GM19351 (cell line): ENCODE results near the gene MPHOSPH8.
"Not testable (repeated sequence)": the region's sequence is repeated elsewhere in the genome, so short reads cannot be mapped to it uniquely, and the experiment has no call there.

Source experiments
- ATAC-seq: cut with Tn5 transposase; IDR thresholded peaks from one replicate; pipeline ENCODE4 v1.9.1; 2021; ENCODE audit warnings: mild to moderate bottlenecking, moderate library complexity; ENCODE audit not compliant: unreplicated experiment

The MPHOSPH8 gene

DNA sequence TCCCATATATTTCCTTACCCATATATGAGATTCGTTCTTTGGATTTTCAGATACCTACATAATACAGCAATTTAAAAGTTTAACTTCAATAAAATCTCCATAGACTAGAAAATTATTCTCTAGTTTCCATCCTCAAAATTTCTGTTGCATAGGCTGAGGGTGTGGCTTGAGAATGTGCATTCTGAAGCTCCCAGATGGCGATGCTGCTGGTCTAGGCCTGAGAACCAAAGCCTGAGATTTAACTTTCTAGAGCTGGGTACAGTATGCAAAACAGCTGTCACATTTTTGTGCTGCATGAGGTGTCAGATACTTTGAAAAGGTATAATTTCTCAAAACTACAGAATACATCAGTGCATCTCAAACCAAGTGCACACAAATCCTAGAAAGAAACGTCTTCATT, 42.7 kb downstream of the MPHOSPH8 start:
- ATAC-seq = no peak

GRCh38 chr13:19680751-19681150, 47.3 kb downstream of the MPHOSPH8 start:
- ATAC-seq = no peak

GRCh38 chr13:19681517-19681916, 48.1 kb downstream of the MPHOSPH8 start:
- no peak for ATAC-seq

DNA sequence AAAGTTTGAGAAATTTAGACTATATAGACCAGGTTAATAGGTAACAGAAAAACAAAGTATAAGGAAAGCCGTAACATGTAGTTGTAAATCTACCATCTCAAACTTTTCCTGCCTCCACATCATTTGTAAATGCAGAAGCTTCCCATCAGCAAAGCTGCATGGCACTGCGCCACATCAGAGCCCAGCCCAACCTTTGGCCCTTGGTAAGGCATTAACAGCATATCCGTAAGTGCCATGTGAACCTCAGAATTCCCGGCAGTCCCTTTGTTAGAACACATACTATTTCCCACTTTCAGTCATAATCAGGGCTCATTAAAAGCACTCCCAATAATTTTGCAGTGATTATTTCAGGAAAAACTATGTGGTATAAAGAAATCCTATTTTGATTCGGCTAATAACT, 51.6 kb downstream of the MPHOSPH8 start:
- no peak for ATAC-seq

DNA sequence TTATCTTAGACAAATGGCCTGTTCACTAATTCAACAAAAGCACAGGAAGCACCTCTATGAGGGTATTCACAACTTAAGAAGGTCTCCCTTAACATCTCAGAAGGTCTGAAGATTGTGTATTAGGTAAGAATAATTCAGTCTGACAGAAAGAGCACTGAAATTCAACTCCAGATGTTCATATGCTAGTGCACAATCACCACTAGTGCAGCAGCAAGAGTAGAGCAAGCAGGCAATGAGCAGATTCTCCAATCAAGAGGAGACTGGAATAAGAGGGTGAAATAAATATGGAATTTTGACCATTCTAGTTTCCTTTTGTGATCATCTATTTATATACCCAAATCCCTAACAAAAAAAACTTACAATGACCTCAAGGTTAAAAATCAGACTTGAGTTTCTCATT, 52.0 kb downstream of the MPHOSPH8 start:
- no peak for ATAC-seq

GRCh38 chr13:19691447-19691846, 58.0 kb downstream of the MPHOSPH8 start:
- ATAC-seq = not testable (repeated sequence)

- ATAC-seq = no peak
These were observed 62.0 kb downstream of the MPHOSPH8 start for GRCh38 chr13:19695428-19695827.

DNA sequence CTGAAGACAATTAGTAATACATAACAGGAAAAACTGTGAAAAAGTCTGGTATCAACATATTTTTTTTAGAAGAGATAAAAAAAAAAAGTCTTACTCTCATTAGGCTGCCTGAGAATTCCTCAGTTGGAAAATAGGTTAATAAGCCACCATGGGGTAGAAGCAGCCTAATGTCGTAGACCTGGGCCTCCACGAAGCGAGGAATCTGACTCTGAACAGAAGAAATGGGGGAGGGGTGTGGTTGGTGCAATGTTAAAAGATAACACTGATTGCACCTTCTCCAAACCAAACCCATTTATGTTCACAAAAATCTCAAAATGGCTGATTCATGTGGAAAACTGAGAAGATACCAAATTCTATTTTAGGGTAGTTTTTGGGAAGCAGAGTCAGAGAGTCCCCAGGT, 62.4 kb downstream of the MPHOSPH8 start:
- no peak for ATAC-seq

DNA sequence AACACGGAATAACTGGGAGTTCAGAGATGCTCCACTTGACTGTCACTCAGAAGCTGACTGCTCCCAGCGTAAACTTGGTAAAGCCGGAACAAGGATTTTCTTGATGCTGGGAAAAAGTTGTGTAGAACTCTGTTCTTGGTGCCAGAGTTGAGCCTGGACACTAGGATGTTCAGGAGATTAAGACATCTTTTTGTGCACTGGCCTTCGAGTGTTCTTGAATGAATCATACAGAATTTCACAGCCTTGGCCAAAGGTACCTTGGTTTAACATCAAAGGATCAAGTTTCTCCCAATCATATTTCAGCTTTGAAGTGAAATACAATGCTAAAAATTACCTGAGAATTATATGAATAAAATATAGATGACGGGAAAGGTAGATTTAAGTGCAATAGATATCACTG, 67.5 kb downstream of the MPHOSPH8 start:
- not testable (repeated sequence) for ATAC-seq

DNA sequence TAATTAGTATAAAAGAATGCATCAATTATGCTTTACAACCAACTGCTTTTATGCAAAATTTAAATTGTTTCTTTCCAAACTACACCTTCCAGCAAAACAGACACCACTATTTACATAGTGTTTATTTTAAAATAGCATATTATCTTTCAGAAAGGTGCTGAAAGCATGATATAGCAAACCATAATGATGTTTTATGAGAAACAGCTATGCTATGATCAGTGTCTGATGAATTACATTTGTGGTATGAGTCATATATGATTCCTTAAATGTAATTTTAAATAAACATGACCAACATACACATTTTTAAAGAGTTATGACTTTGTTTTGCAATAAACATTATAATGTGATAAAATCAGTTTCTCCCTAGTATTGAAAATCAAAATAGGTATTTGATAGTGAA, 68.2 kb downstream of the MPHOSPH8 start:
- ATAC-seq = not testable (repeated sequence)

DNA sequence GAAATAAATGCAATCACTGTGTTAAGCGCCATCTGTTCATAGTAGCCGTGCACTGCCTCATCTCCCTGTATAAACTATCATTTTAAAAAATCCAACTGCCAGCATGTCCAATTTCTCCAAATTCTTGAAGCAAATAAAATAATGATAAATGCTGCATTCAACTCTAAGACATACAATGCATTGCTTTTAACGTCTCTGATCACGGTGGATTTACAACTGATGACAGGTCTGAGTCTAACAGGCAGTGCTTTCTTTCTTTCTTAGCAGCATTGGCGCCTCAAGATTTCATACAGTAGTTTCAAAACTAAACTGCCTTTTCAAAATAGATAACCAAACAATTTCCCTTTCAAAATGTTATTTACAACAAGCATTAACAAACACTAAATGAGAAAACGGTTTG, 70.8 kb downstream of the MPHOSPH8 start:
- ATAC-seq = not testable (repeated sequence)

GRCh38 chr13:19709039-19709438, 75.6 kb downstream of the MPHOSPH8 start:
- not testable (repeated sequence) for ATAC-seq

DNA sequence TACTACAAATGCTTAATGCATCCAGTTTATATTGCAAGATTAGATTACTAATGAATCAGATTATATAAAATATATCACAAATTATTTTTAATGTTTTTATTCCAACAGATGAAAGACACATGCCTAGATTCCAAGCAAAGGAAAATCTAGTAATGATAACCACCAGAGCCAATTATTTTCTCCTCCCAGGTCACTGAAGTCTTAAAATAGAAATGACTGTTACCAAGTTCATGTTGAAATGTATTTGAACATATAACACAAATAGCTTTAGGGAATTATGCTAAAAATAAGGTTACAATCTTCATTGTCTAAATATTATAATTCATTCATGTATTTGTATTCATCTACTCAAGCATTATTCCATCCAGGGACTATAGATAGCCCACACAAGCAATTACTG, 76.3 kb downstream of the MPHOSPH8 start:
- ATAC-seq = not testable (repeated sequence)

- ATAC-seq = no peak
These were observed 79.9 kb downstream of the MPHOSPH8 start for GRCh38 chr13:19713186-19713965.

GRCh38 chr13:19720039-19720438, 86.6 kb downstream of the MPHOSPH8 start:
- ATAC-seq = no peak
